MG63 (cell line): ENCODE results near the gene BRD1. TPM values are rescaled to one million over a fixed set of nuclear protein-coding genes. Genes with fewer than 3 reads are reported as not detected.
"Not testable (repeated sequence)": the region's sequence is repeated elsewhere in the genome, so short reads cannot be mapped to it uniquely, and the experiment has no call there.

Source experiments
- DNase-seq: peaks from one replicate; pipeline ENCODE4 v3.0.0-alpha.2; 2020
- H3K27me3 ChIP-seq: fragments of 250-450 bp; sonication (Bioruptor Pico); 2 replicates; pipeline ENCODE4 v1.5.1; 2020; ENCODE audit warnings: mild to moderate bottlenecking, moderate library complexity
- H3K36me3 ChIP-seq: fragments of 250-450 bp; sonication (Bioruptor Pico); 2 replicates; pipeline ENCODE4 v1.5.1; 2020; ENCODE audit warnings: mild to moderate bottlenecking, moderate library complexity
- H3K4me3 ChIP-seq: fragments of 250-450 bp; sonication (Bioruptor Pico); 2 replicates; pipeline ENCODE4 v1.5.1; 2020; ENCODE audit warnings: mild to moderate bottlenecking, moderate library complexity
- H3K9me3 ChIP-seq: fragments of 250-450 bp; sonication (Bioruptor Pico); 2 replicates; pipeline ENCODE4 v1.5.1; 2020; ENCODE audit warnings: mild to moderate bottlenecking, moderate library complexity
- total RNA-seq: library from RNA; depleted of rRNA; stranded (reverse); fragments of >200 nt; shearing (Covaris generic); gene quantifications from 2 replicates; pipeline ENCODE4 v1.2.3, GENCODE V29; 2014; ENCODE audit warnings: low replicate concordance

BRD1 gene
- total RNA-seq, 1 experiment from 2014 or later = 18.0 TPM

DNA sequence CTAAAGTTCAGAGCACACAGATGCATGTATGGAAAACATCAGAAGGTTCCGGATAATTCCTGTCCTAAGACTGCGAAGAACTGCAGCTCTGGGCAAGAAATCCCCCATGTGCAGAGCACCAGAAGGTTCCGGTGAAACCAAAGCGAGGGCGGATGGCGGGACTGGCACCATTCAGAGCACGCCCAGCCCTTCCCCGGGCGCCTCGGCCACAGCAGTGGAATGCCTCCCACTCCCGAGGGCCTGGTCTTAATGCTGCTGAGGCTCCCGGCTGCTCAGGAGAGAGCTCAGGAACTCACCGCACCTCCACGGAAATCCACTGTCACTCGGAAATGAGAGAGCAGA, 43.1 kb downstream of the BRD1 start:
- Histone ChIP-seq H3K4me3 (no peak overlapping the region), H3K36me3 (peaks cover 40% of the 10 kb centered on the region), H3K9me3 (no peaks in the 10 kb centered on the region), H3K27me3 (no peaks in the 10 kb centered on the region)
- no peak for DNase-seq

GRCh38 chr22:49783926-49784629, 43.6 kb downstream of the BRD1 start:
- no peak for DNase-seq
- no peaks in the 10 kb centered on the region for H3K9me3 ChIP-seq
- H3K36me3 ChIP-seq = peaks cover 39% of the 10 kb centered on the region
- H3K27me3 ChIP-seq = no peaks in the 10 kb centered on the region
- H3K4me3 ChIP-seq = no peak overlapping the region

DNA sequence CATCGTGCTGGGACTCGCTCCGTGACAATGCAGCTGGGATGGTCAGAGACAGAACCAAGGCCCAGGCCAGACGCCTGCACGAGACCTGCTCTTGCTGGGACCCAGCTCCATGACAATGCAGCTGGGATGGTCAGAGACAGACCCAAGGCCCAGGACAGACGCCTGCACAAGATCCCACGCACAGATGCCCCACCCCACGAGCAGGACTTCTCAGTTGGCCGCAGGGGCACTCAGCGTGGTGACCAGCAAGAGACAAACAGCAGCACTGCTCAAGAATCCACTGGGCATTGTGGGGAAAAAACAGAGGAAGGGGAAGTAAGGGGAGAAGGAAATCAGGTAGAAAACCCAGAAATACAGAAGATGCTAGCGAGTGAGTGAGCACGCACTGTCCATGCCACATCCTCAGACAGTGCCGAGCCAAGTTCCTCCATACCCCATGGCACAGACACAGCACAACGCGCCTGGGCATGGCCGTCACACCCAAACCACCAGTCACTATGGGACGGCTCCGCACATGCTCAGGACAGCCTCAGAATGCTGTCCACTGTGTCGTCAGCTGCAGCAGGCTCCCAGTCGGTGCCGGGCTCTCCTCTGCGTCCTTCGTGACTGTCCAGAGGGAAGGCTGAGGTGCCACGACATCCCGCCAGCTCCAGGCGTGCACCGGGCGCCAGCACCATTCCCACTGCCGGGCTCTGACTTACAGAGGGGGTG, 44.5 kb downstream of the BRD1 start:
- H3K36me3 ChIP-seq = peaks cover 33% of the 10 kb centered on the region
- no peak overlapping the region for H3K4me3 ChIP-seq
- no peak for DNase-seq

DNA sequence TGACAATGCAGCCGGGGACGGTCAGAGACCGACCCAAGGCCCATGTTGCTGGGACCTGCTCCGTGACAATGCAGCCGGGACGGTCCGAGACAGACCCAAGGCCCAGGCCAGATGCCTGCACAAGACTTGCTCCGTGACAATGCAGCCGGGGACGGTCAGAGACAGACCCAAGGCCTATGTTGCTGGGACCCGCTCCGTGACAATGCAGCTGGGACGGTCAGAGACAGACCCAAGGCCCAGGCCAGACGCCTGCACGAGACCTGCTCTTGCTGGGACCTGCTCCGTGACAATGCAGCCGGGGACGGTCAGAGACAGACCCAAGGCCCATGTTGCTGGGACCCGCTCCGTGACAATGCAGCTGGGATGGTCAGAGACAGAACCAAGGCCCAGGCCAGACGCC, 45.8 kb downstream of the BRD1 start:
- H3K9me3 ChIP-seq, DNase-seq, H3K27me3 ChIP-seq, H3K4me3 ChIP-seq: not testable (repeated sequence)
- H3K36me3 ChIP-seq = peaks cover 29% of the 10 kb centered on the region

More for the DNA sequence above, 44.5 kb downstream of the BRD1 start:
- Histone ChIP-seq H3K9me3 (no peaks in the 10 kb centered on the region), H3K27me3 (no peaks in the 10 kb centered on the region)

DNA sequence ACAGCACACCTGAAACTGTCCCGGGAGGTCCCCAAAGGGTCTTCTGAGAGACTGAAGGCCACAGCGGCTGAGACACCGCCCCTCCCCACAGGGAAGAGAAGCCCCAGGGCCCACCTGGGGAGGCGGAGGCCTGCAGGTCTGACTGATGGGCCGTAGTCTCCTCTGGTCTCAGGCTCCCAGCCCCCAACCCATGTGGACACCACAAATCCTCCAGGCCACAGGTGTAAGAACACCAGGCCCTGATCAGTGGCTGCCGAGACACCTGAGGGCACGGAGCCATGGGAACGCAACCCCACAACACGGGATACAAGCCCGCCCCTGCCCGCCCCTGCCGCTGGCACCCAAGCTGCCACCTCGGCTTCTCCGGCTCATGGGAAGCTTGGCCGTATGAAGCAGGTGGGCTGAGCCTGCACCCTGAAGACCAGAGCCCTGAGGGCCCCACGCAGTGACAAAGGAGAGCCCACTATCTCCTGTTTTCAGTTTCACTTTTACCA, 46.3 kb downstream of the BRD1 start:
- Histone ChIP-seq H3K36me3 (peaks cover 24% of the 10 kb centered on the region), H3K4me3 (no peak overlapping the region), H3K27me3 (no peaks in the 10 kb centered on the region), H3K9me3 (no peaks in the 10 kb centered on the region)
- DNase-seq = no peak

- peaks cover 24% of the 10 kb centered on the region for H3K36me3 ChIP-seq
- H3K9me3 ChIP-seq = no peaks in the 10 kb centered on the region
- no peak for DNase-seq
- H3K4me3 ChIP-seq = no peak overlapping the region
- H3K27me3 ChIP-seq = no peaks in the 10 kb centered on the region
Observed at GRCh38 chr22:49780698-49781288, 46.9 kb downstream of the BRD1 start.

- Histone ChIP-seq H3K4me3 (no peak overlapping the region), H3K27me3 (no peaks in the 10 kb centered on the region), H3K9me3 (no peaks in the 10 kb centered on the region), H3K36me3 (peaks cover 24% of the 10 kb centered on the region)
- DNase-seq = no peak
Observed at GRCh38 chr22:49779853-49780697, 47.6 kb downstream of the BRD1 start.

DNA sequence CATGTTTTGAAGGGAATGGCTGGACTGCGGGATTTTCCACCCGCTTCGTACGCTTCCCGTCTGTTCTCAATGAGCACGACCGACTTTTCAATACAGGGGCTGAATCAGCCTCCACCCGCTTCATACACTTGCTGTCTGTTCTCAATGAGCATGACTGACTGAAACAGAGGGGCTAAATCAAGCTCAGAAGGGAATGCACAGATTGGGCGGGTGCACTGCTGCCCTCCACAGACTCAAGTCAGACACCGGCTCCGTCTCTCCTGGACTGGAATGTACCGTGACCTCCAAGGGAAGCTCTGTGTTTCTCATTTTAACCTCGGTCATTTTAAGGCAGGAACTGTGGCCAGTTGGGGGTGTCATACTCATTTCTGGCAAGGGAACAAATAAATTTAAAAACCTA, 48.5 kb downstream of the BRD1 start:
- DNase-seq = no peak
- H3K36me3 ChIP-seq = peaks cover 28% of the 10 kb centered on the region
- H3K9me3 ChIP-seq = no peaks in the 10 kb centered on the region
- H3K27me3 ChIP-seq = no peaks in the 10 kb centered on the region
- H3K4me3 ChIP-seq = no peak overlapping the region

GRCh38 chr22:49777569-49778249, 50.0 kb downstream of the BRD1 start:
- no peaks in the 10 kb centered on the region for H3K9me3 ChIP-seq
- DNase-seq = no peak
- no peak overlapping the region for H3K4me3 ChIP-seq
- H3K27me3 ChIP-seq = no peaks in the 10 kb centered on the region
- H3K36me3 ChIP-seq = peaks cover 27% of the 10 kb centered on the region

DNA sequence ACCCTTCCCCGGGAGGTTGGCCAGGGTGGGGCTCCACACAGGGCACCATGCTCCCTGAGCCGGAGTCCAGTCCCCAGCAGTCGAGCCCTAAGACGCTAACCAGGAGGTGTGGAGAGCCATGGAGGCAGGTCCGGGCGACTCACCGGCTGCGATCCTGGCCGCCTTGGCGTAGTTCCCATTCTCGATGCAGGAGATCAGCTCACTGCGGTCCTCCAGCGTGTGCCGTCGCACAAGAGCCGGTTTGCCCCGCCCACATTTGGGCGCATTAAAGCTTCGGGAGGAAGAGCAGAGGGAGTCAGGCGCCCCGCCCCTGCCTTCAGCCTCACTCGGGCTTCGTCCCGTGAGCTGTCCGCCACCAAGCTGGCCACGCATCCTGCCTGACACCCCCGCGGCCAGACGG, 50.8 kb downstream of the BRD1 start:
- Histone ChIP-seq H3K27me3 (no peaks in the 10 kb centered on the region), H3K36me3 (peaks cover 27% of the 10 kb centered on the region), H3K9me3 (no peaks in the 10 kb centered on the region), H3K4me3 (no peak overlapping the region)
- DNase-seq = no peak

- Histone ChIP-seq H3K36me3 (peaks cover 27% of the 10 kb centered on the region), H3K27me3 (no peaks in the 10 kb centered on the region), H3K9me3 (no peaks in the 10 kb centered on the region), H3K4me3 (no peak overlapping the region)
- DNase-seq = no peak
Observed at GRCh38 chr22:49775867-49776511, 51.7 kb downstream of the BRD1 start.

GRCh38 chr22:49775191-49775866, 52.3 kb downstream of the BRD1 start:
- Histone ChIP-seq H3K36me3 (peaks cover 25% of the 10 kb centered on the region), H3K27me3 (no peaks in the 10 kb centered on the region), H3K4me3 (no peak overlapping the region), H3K9me3 (no peaks in the 10 kb centered on the region)
- DNase-seq = no peak

- H3K9me3 ChIP-seq = no peaks in the 10 kb centered on the region
- H3K36me3 ChIP-seq = peaks cover 20% of the 10 kb centered on the region
- H3K4me3 ChIP-seq = no peak overlapping the region
- no peak for DNase-seq
- H3K27me3 ChIP-seq = no peaks in the 10 kb centered on the region
Observed at GRCh38 chr22:49774499-49775151, 53.0 kb downstream of the BRD1 start.

GRCh38 chr22:49774046-49774445, 53.6 kb downstream of the BRD1 start:
- Histone ChIP-seq H3K27me3 (no peaks in the 10 kb centered on the region), H3K9me3 (no peaks in the 10 kb centered on the region), H3K36me3 (peaks cover 20% of the 10 kb centered on the region), H3K4me3 (no peak overlapping the region)
- DNase-seq = no peak

GRCh38 chr22:49773531-49773930, 54.1 kb downstream of the BRD1 start:
- peaks cover 20% of the 10 kb centered on the region for H3K36me3 ChIP-seq

More at GRCh38 chr22:49773531-49773930, 54.1 kb downstream of the BRD1 start:
- Histone ChIP-seq H3K9me3 (no peaks in the 10 kb centered on the region), H3K27me3 (no peaks in the 10 kb centered on the region), H3K4me3 (no peak overlapping the region)
- no peak for DNase-seq
